GM06990 (cell line): ENCODE results near the gene TPST1.
A peak's percentile ranks its signal among the peaks of the same experiment; 100 is the strongest.

Source experiments
- DNase-seq: peaks from one replicate; pipeline ENCODE4 v3.0.0-alpha.2; 2011; ENCODE audit not compliant: insufficient read length; ENCODE audit errors: extremely low read depth
- H3K27me3 ChIP-seq: replicated peaks from 2 replicates; pipeline ENCODE4 v1.6.0; 2011; ENCODE audit warnings: low read length; ENCODE audit not compliant: control insufficient read depth, insufficient read depth
- H3K36me3 ChIP-seq: 2 replicates; pipeline ENCODE4 v1.5.1; 2011; ENCODE audit warnings: low read length; ENCODE audit not compliant: control insufficient read depth, insufficient read depth
- H3K4me3 ChIP-seq: replicated peaks from 2 replicates; pipeline ENCODE4 v1.5.1; 2011; ENCODE audit warnings: low read depth, mild to moderate bottlenecking, control low read depth, low read length
- TF ChIP-seq, protein P1 (sequence below): IDR thresholded peaks from 2 replicates; pipeline ENCODE4 v1.5.1; 2011; ENCODE audit warnings: low read length, control low read depth, mild to moderate bottlenecking, inconsistent platforms; ENCODE audit not compliant: insufficient read depth, poor library complexity, severe bottlenecking

The TPST1 gene

DNA sequence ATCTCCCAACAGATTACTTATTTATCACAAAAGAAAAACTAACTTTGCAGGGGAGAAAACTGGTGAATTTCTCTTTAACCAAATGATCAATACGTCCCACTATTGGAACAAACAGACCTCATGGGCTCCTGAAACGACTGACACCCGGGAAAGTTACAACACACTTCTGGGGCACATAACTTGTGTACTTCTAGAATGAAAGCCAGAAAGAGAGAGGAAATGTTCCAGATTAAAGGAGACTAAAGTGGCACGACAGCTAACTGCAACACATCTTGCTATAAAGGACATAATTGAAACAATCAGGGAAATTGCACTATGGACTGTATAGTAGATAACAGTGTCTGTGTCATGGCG is 14.7 kb upstream of the TPST1 start:
- TF ChIP-seq, protein P1, sequence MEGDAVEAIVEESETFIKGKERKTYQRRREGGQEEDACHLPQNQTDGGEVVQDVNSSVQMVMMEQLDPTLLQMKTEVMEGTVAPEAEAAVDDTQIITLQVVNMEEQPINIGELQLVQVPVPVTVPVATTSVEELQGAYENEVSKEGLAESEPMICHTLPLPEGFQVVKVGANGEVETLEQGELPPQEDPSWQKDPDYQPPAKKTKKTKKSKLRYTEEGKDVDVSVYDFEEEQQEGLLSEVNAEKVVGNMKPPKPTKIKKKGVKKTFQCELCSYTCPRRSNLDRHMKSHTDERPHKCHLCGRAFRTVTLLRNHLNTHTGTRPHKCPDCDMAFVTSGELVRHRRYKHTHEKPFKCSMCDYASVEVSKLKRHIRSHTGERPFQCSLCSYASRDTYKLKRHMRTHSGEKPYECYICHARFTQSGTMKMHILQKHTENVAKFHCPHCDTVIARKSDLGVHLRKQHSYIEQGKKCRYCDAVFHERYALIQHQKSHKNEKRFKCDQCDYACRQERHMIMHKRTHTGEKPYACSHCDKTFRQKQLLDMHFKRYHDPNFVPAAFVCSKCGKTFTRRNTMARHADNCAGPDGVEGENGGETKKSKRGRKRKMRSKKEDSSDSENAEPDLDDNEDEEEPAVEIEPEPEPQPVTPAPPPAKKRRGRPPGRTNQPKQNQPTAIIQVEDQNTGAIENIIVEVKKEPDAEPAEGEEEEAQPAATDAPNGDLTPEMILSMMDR = no peak
- H3K27me3 ChIP-seq = no peaks in the 10 kb centered on the region; the same call in 1 of the 2 replicates
- DNase-seq = no peak
- H3K36me3 ChIP-seq = no peaks in the 10 kb centered on the region
- H3K4me3 ChIP-seq = no peak overlapping the region

DNA sequence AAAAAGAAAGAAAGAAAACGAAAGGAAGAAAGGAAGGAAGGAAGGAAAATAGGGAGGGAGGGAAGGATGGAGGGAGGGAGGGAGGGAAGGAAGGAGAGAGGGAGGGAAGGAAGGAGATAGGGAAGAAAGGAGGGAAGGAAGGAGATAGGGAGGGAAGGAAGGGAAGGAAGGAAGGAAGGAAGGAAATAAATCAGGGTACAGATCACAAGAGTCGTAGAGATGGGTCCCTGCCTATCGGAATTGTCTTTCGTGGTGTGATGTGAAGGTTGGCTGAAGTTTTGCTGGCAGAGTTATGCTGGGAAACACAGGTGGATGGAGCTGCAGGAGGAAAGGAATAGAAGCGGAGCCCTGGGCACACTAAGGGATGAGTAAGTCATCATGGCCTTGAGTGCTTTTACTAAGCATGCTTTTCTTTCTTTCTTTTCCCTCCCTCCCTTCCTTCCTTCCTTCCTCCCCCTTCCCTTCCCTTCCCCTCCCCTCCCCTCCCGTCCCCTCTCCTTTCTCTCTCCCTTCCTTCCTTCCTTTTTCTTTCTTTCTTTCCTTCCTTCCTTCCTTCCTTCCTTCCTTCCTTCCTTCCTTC is 11.9 kb upstream of the TPST1 start:
- TF ChIP-seq, protein P1 = no peak

GRCh38 chr7:66198469-66198868 is 6.7 kb upstream of the TPST1 start:
- no peaks in the 10 kb centered on the region for H3K36me3 ChIP-seq
- DNase-seq = no peak
- no peaks in the 10 kb centered on the region for H3K27me3 ChIP-seq
- TF ChIP-seq, protein P1 = no peak
- H3K4me3 ChIP-seq = no peak overlapping the region

More for the DNA sequence above, 11.9 kb upstream of the TPST1 start:
- Histone ChIP-seq H3K4me3 (no peak overlapping the region), H3K36me3 (no peaks in the 10 kb centered on the region), H3K27me3 (no peaks in the 10 kb centered on the region; the same call in 1 of the 2 replicates)
- no peak for DNase-seq

DNA sequence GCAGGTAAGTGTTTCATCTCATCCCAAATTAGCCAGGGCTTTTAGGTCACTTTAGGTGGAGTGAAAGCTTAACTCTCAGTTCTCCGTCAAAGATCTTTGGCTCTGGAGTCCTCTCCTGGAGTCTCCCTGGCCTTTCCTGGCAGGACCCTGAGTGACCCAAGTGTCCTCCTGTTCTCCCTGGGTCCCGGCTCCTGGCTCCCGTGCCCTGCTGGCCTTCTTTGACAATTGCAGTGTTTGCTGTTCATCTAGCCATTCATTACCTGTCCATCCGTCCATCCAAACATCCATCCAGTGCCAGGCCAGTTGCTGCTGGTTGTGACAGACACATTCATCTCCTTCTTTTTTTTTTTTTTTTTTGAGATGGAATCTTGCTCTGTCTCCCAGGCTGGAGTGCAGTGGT is 6.2 kb upstream of the TPST1 start:
- Histone ChIP-seq H3K27me3 (no peaks in the 10 kb centered on the region), H3K36me3 (no peaks in the 10 kb centered on the region), H3K4me3 (no peak overlapping the region)
- TF ChIP-seq, protein P1 = no peak
- no peak for DNase-seq

DNA sequence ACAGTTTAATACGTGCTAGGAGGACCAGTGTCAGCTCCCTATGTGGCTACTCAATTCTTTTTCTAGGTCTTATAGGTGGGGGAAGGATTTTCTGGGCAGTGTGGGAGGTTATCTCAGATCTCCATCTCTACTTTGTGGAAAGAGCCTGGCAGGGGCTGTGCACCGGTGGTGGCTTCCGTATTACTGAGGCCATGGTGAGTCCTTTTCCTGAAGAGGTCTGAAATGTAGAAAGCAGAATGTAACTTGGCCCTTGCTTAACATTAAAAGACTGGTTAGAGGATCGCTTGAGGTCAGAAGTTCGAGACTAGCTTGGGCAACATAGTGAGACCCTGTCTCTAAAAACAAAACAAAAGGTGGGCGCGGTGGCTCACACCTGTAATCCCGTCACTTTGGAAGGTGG is 2.7 kb upstream of the TPST1 start:
- TF ChIP-seq, protein P1 = no peak
- H3K27me3 ChIP-seq = no peaks in the 10 kb centered on the region
- DNase-seq = no peak
- H3K4me3 ChIP-seq = no peak overlapping the region
- no peaks in the 10 kb centered on the region for H3K36me3 ChIP-seq

DNA sequence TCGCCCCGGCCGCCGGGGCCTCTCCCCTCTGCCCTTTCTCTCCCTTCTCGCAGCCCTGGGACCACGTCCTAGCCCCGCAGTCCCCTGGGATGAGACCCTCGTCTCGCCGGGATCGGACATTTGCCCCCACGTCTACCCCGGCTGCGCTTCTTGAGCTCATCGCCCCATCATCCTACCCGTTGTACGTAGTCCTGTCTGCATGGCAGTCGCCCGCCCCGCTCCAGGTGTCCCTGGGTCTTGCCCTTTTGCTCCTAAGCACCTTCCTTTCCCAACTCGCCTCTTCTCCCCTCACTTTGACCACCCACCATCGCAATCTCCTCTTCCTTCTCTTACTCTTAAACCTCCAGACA is 582 bp downstream of the TPST1 start:
- no peaks in the 10 kb centered on the region for H3K36me3 ChIP-seq
- TF ChIP-seq, protein P1 = no peak
- H3K27me3 ChIP-seq = no peaks in the 10 kb centered on the region
- H3K4me3 ChIP-seq = peak overlapping the region; percentile 81
- DNase-seq = no peak
